AG04449 (cell line): ENCODE results near the gene SLC26A9.

Experiments
- CTCF ChIA-PET: fragments of 350-600 bp; formaldehyde crosslinking; extraction: SDS; loops from one replicate; lab custom pipeline; 2021; ENCODE audit warnings: antibody characterized with exemption; lab: Yijun Ruan, JAX
- POLR2A ChIA-PET: fragments of 400-600, 350-600 bp; formaldehyde crosslinking; extraction: SDS; loops from one replicate; lab custom pipeline; 2020; ENCODE audit warnings: antibody characterized with exemption, inconsistent platforms; lab: Yijun Ruan, JAX
- DNase-seq: peaks from one replicate; pipeline ENCODE4 v3.0.0-alpha.2; 2010; ENCODE audit warnings: low read depth, low spot score
- H3K4me3 ChIP-seq: 2 replicates; pipeline ENCODE4 v1.5.1; 2011; ENCODE audit warnings: low read depth, mild to moderate bottlenecking, control low read depth, low read length
- TF ChIP-seq, protein P1 (sequence below): IDR thresholded peaks from one replicate; pipeline ENCODE4 v1.5.1; 2011; ENCODE audit warnings: mild to moderate bottlenecking, moderate library complexity, low read length, control low read depth, inconsistent platforms; ENCODE audit not compliant: insufficient read depth; ENCODE audit errors: missing control alignments

The SLC26A9 gene

DNA sequence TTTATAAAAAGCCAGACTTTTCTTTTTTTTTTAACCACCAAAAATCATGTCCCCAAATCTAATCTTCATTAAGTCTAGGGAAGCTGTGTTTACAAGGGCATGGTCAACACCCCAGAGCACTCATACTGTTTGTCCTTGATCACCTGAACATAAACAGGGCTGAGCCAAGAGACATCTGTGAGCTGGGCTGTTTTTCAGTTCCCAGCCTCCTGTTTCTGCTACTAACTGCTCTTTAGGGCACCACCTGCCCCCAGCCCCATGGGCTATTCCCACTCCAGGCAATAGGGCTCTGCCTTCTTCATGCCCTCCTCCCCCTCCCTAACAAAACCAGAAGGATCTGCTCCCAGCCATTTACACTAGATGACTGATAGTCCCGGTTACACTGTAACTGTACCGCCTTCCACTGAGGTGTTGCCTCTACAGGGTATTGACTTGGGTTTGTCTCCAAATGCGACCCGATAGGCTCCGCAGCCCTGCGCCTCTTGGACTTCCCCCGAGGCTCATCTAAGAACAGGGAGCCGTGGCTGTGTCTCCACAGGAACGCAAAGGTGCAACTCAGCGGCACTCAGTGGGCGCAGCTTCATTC lies 11.7 kb upstream of the SLC26A9 start:
- DNase-seq: no peak
- no peak overlapping the region for H3K4me3 ChIP-seq
- TF ChIP-seq, protein P1, sequence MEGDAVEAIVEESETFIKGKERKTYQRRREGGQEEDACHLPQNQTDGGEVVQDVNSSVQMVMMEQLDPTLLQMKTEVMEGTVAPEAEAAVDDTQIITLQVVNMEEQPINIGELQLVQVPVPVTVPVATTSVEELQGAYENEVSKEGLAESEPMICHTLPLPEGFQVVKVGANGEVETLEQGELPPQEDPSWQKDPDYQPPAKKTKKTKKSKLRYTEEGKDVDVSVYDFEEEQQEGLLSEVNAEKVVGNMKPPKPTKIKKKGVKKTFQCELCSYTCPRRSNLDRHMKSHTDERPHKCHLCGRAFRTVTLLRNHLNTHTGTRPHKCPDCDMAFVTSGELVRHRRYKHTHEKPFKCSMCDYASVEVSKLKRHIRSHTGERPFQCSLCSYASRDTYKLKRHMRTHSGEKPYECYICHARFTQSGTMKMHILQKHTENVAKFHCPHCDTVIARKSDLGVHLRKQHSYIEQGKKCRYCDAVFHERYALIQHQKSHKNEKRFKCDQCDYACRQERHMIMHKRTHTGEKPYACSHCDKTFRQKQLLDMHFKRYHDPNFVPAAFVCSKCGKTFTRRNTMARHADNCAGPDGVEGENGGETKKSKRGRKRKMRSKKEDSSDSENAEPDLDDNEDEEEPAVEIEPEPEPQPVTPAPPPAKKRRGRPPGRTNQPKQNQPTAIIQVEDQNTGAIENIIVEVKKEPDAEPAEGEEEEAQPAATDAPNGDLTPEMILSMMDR: no peak
- CTCF ChIA-PET: interaction anchor here (0.8 to 5.6 kb wide), 4 partner anchors 10 to 163 kb away, joined by 3 to 44 read pairs (median 4); no protein-coding TSS in a partner anchor
- POLR2A ChIA-PET: no interaction called here

DNA sequence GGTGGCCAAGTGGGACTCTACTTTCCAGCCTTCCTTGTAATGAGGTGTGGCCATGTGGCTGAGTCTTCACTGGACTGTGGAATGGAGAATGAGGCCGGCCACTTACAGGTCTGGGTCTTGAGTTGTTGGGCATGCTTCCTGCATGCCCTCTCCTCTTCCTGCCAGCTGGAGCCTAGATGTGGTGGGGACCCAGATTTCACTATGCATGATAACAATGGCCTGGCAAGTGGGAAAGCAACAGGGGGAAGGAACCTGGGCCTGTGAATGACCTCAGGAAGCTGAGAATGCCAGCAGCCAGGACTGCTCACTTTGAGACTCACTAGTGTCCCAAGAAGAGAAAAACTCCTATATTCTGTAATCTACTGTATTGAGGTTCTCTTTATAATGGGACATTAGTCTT lies 8.5 kb upstream of the SLC26A9 start:
- CTCF ChIA-PET: interaction anchor here (0.9 to 5.6 kb wide), 9 partner anchors 9 to 294 kb away, joined by 3 to 44 read pairs (median 4); no protein-coding TSS in a partner anchor
- no peak for DNase-seq
- H3K4me3 ChIP-seq: no peak overlapping the region
- POLR2A ChIA-PET: no interaction called here
- TF ChIP-seq, protein P1: no peak

DNA sequence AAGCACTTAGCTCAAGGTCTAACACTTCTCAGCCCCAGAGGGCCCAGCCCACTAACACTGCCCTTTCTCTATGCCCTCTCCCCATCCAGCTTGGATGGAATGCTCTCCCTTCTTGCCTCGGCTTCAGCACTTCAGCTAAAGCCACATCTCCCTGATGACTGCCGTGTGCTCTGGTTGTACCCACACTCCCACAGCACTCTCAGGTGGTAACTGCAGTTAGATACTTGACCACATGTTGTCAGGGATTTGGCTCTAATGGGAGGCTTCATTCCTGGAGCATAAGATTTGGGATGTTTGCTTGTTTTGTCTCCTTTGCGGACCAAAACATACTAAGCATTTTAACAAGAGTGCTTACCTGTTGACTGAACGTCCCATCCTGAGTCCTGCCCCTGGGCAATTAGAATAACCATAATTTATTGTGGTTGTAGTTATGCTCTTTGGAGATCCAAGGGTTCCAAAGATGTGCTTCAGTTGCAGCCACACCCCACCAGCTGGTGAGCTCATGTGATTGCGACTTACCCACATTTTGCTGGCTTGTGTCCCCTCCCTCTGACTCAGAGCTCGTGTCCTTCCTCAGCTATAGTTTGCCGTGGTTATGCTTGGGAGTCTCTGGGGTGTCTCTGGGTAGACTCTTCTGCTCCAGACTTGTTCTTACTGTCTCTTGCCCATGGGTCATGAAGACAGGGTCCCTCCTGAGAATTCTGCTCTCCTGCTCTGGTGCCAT lies 7.7 kb upstream of the SLC26A9 start:
- POLR2A ChIA-PET: no interaction called here
- TF ChIP-seq, protein P1: no peak

DNA sequence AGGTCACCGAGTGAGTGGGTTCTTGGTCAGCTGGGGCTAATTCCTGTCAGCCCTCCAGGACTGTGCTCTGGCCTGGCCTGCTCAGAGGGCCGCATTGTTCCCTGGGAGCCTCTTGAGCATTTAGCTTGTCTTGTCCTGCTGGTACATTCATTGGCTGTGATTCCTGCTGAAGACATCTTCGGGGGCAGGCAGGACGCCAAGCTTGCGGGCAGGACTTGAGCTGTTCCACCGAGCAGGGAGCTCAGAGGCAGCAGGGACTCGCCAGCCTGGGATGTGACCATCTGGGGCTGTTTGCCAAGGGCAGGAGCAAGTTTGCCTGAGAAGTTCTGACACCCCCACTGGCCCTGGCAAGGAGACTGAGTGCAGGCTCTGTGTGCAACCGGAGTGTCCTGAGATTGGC lies 7.0 kb upstream of the SLC26A9 start:
- no peak overlapping the region for H3K4me3 ChIP-seq
- CTCF ChIA-PET: interaction anchor here (0.7 to 5.6 kb wide), 11 partner anchors 8 to 358 kb away, joined by 3 to 44 read pairs (median 4); no protein-coding TSS in a partner anchor
- TF ChIP-seq, protein P1: no peak
- POLR2A ChIA-PET: no interaction called here
- no peak for DNase-seq

More for the DNA sequence above, 7.7 kb upstream of the SLC26A9 start:
- no peak for DNase-seq
- CTCF ChIA-PET: interaction anchor here (0.7 to 5.6 kb wide), 13 partner anchors 8 to 359 kb away, joined by 3 to 44 read pairs (median 4); no protein-coding TSS in a partner anchor
- no peak overlapping the region for H3K4me3 ChIP-seq

DNA sequence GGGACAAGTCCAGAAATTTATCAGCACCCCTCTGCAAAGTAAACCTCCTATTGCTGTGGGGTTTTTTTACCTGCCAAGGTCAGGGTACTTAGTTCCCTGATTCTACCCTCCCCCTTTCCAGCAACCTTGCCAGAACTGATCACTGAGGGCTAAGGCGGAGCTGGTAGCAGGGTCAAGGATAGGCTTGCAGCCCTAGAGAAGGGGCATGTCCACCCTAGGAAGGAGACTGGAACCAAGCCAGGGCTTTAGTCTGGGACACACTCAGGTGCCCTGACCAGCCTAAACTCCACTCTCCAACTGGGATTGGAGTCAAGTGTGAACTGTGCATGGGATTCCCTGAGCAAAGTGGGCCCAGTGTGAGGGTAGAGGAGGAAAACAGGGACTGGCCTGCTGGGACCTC lies 6.5 kb upstream of the SLC26A9 start:
- ChIA-PET POLR2A (no interaction called here), CTCF (interaction anchor here (1.1 to 5.6 kb wide), 6 partner anchors 9 to 358 kb away, joined by 3 to 44 read pairs (median 4); no protein-coding TSS in a partner anchor)
- no peak for DNase-seq
- TF ChIP-seq, protein P1: no peak
- H3K4me3 ChIP-seq: no peak overlapping the region

DNA sequence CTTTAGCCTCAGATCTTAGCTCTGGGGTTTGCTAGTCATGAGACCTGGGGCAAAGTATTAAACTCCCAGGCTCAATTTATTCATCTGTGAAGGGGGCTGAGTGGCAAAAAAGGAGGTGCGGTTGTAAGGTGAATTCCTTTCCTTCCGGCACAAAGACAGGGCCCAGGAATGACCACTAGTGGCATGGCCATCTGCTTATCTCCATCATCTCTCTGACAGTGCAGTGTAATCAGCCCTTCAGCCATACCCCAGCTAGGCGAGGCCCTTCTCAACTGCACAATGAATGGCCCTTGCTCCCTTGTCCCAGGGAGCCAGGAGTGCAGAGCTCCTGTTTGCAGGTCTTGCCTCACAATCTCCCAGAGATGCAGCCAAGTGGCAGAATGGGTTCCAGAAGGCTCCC lies 5.6 kb upstream of the SLC26A9 start:
- TF ChIP-seq, protein P1: no peak
- CTCF ChIA-PET: interaction anchor here (1.0 to 3.5 kb wide), 3 partner anchors 13 to 29 kb away, joined by 3 to 23 read pairs (median 5); no protein-coding TSS in a partner anchor
- POLR2A ChIA-PET: interaction anchor here (0.6 to 0.7 kb wide), 2 partner anchors 14 to 41 kb away, joined by 3 read pairs; no protein-coding TSS in a partner anchor
- no peak overlapping the region for H3K4me3 ChIP-seq
- no peak for DNase-seq
